HepG2 (cell line): ENCODE measurements around the gene NFKB2. TPM values are rescaled to one million over a fixed set of nuclear protein-coding genes. Genes with fewer than 3 reads are reported as not detected.
A peak's percentile ranks its signal among the peaks of the same experiment; 100 is the strongest.

Experiments
- ASH2L ChIP-seq: fragments of 300-600, 200-600 bp; sonication (generic); IDR thresholded peaks from 2 replicates; pipeline ENCODE4 v1.7.0; 2017; ENCODE audit warnings: low read depth, mild to moderate bottlenecking, moderate library complexity, mixed read lengths, low read length; ENCODE audit not compliant: insufficient read length
- BHLHE40 ChIP-seq: IDR thresholded peaks from 2 replicates; pipeline ENCODE4 v1.6.1; 2011; ENCODE audit warnings: low read length, improper control_type of control experiment
- ESRRA ChIP-seq: sonication (generic); formaldehyde crosslinking; IDR thresholded peaks from 2 replicates; pipeline ENCODE4 v1.5.1; 2020; ENCODE audit warnings: mild to moderate bottlenecking, low read depth, missing genetic modification reagents
- FOXA1 ChIP-seq, 2 experiments: fragments of 450-650 bp in 1 of 2; sonication (generic) in 1 of 2; formaldehyde crosslinking in 1 of 2; IDR thresholded peaks; 2 replicates each; pipeline versions ENCODE4 v1.4.0 to v1.6.1; 2016 to 2020; ENCODE audit warnings: missing genetic modification reagents in 1 of 2
- FOXO1 ChIP-seq: sonication (generic); formaldehyde crosslinking; IDR thresholded peaks from 2 replicates; pipeline ENCODE4 v1.4.0; 2020; ENCODE audit warnings: missing genetic modification reagents
- NCOA1 ChIP-seq: sonication (generic); formaldehyde crosslinking; IDR thresholded peaks from 2 replicates; pipeline ENCODE4 v1.9.0; 2021; ENCODE audit warnings: missing genetic modification reagents
- ONECUT2 ChIP-seq: sonication (generic); formaldehyde crosslinking; IDR thresholded peaks from 2 replicates; pipeline ENCODE4 v1.4.0; 2020; ENCODE audit warnings: missing genetic modification reagents
- RAD21 ChIP-seq: fragments of 450-650 bp; formaldehyde crosslinking; IDR thresholded peaks from 2 replicates; pipeline ENCODE4 v1.5.0; 2020; ENCODE audit warnings: mild to moderate bottlenecking
- SIN3A ChIP-seq: IDR thresholded peaks from 2 replicates; pipeline ENCODE4 v1.6.1; 2011; ENCODE audit warnings: low read depth, mild to moderate bottlenecking, control low read depth, low read length, borderline replicate concordance
- THAP11 ChIP-seq: IDR thresholded peaks from 2 replicates; pipeline ENCODE4 v1.6.1; 2016; ENCODE audit warnings: missing biosample characterization, missing genetic modification reagents
- TMF1 ChIP-seq: sonication (generic); formaldehyde crosslinking; IDR thresholded peaks from 2 replicates; pipeline ENCODE4 v1.8.1; 2022; ENCODE audit warnings: low read depth, missing genetic modification reagents
- TOPORS ChIP-seq: sonication (generic); formaldehyde crosslinking; IDR thresholded peaks from 2 replicates; pipeline ENCODE4 v1.8.0; 2023; ENCODE audit warnings: mild to moderate bottlenecking, missing genetic modification reagents
- XRCC5 ChIP-seq: fragments of 200-400 bp; formaldehyde crosslinking; optimal IDR thresholded peaks from 2 replicates; pipeline ENCODE3; 2017; ENCODE audit warnings: mild to moderate bottlenecking, low read length
- ZFAT ChIP-seq: sonication (generic); formaldehyde crosslinking; conservative IDR thresholded peaks from 2 replicates; pipeline ENCODE4 v1.8.1; 2023; ENCODE audit warnings: missing genetic modification reagents, inconsistent platforms
- ZFP36 ChIP-seq: fragments of 150-350 bp; IDR thresholded peaks from 2 replicates; pipeline ENCODE4 v1.6.1; 2018; ENCODE audit warnings: borderline replicate concordance, low read length, low read depth; ENCODE audit not compliant: partially characterized antibody
- ZNF224 ChIP-seq: sonication (generic); formaldehyde crosslinking; IDR thresholded peaks from 2 replicates; pipeline ENCODE4 v1.5.0; 2020; ENCODE audit warnings: mild to moderate bottlenecking, missing genetic modification reagents
- ZNF260 ChIP-seq: sonication (generic); formaldehyde crosslinking; IDR thresholded peaks from 2 replicates; pipeline ENCODE4 v1.4.0; 2020; ENCODE audit warnings: missing genetic modification reagents, low read depth, mild to moderate bottlenecking, borderline replicate concordance
- ZNF3 ChIP-seq: IDR thresholded peaks from 2 replicates; pipeline ENCODE4 v1.7.0; 2017; ENCODE audit warnings: inconsistent platforms
- ZSCAN29 ChIP-seq: sonication (generic); formaldehyde crosslinking; conservative IDR thresholded peaks from 2 replicates; pipeline ENCODE4 v1.4.0; 2020; ENCODE audit warnings: mild to moderate bottlenecking, missing genetic modification reagents
- polyA plus RNA-seq, 8 experiments: library from polyadenylated mRNA; depleted of rRNA in 3 of 8; stranded (reverse) in 7 of 8; unstranded in 1 of 8; fragments of >200 nt; fragmentation: Illumina TruSeq in 4 of 8; extraction: Trizol in 4 of 8; gene quantifications; 2 replicates each; pipeline versions ENCODE4 v1.2.1 to v1.2.3, GENCODE V29; 2011 to 2016; ENCODE audit warnings: low read depth in 4 of 8, missing spikeins in 1 of 8, mixed read lengths in 1 of 8; ENCODE audit not compliant: insufficient read depth in 1 of 8
- total RNA-seq, 5 experiments: library from RNA; depleted of rRNA; stranded (reverse); fragments of >200 nt; fragmentation: Illumina TruSeq; extraction: Trizol; gene quantifications; 2 replicates each; pipeline ENCODE4 v1.2.3, GENCODE V29; 2016; ENCODE audit warnings: low read depth in 1 of 5
- TF ChIP-seq, protein P1 (sequence below): sonication (generic); formaldehyde crosslinking; IDR thresholded peaks from 2 replicates; pipeline ENCODE4 v1.5.0; 2020; ENCODE audit warnings: mild to moderate bottlenecking, missing genetic modification reagents
- TF ChIP-seq, protein P2 (sequence below): sonication (generic); formaldehyde crosslinking; IDR thresholded peaks from 2 replicates; pipeline ENCODE4 v1.5.0; 2020; ENCODE audit warnings: mild to moderate bottlenecking, missing genetic modification reagents
- TF ChIP-seq, protein P3 (sequence below): sonication (generic); formaldehyde crosslinking; IDR thresholded peaks from 2 replicates; pipeline ENCODE4 v1.4.0; 2020; ENCODE audit warnings: mild to moderate bottlenecking, missing genetic modification reagents
- TF ChIP-seq, protein P4 (sequence below): sonication (generic); formaldehyde crosslinking; IDR thresholded peaks from 2 replicates; pipeline ENCODE4 v1.4.0; 2020; ENCODE audit warnings: mild to moderate bottlenecking, missing genetic modification reagents

Gene NFKB2
- total and polyA plus RNA-seq, 2 of the 13 experiments (the other 11 are each of a cell fraction or from before 2014, with no cell fraction given) = 7.7 to 12.5 TPM

DNA sequence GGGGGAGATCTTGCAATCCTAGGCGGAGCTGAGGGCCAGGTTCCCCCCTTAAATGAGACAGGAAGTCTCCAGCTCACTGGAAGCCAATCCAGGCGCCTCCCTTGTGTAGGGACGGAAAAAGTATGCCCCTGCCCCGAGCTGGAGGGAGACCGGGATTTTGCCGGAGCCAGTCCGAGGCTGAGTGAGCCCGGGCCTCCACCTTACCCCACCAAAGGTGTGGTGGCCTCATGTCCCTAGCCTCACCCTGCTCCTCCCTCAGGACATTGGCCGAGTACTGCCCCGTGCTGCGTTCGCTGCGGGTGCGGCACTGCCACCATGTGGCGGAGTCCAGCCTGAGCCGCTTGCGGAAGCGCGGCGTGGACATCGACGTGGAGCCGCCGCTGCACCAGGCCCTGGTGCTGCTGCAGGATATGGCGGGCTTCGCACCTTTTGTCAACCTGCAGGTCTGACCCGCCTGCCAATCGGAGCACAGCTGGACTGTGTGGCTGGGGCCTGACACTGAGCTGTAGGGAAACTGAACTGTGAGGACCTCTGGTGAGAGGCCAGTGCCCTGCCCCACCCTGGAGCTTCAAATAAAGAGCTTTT, 27.1 kb downstream of the NFKB2 start (continued):
- TF ChIP-seq, protein P1, sequence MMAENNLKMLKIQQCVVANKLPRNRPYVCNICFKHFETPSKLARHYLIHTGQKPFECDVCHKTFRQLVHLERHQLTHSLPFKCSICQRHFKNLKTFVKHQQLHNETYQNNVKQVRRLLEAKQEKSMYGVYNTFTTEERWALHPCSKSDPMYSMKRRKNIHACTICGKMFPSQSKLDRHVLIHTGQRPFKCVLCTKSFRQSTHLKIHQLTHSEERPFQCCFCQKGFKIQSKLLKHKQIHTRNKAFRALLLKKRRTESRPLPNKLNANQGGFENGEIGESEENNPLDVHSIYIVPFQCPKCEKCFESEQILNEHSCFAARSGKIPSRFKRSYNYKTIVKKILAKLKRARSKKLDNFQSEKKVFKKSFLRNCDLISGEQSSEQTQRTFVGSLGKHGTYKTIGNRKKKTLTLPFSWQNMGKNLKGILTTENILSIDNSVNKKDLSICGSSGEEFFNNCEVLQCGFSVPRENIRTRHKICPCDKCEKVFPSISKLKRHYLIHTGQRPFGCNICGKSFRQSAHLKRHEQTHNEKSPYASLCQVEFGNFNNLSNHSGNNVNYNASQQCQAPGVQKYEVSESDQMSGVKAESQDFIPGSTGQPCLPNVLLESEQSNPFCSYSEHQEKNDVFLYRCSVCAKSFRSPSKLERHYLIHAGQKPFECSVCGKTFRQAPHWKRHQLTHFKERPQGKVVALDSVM (CRISPR knock-in tag) = peak; percentile 79; the same call in 1 of the 2 replicates
- TF ChIP-seq ZFP36 (no peak), NCOA1 (CRISPR knock-in tag) (no peak), ZSCAN29 (CRISPR knock-in tag) (0 out of 2 replicates have a peak, but pooled peaks have one; percentile 49), ZNF260 (CRISPR knock-in tag) (0 out of 2 replicates have a peak, but pooled peaks have one; percentile 42), BHLHE40 (peak; percentile 56; the same call in 1 of the 2 replicates), ZNF3 (CRISPR knock-in tag) (no peak), FOXA1 (IDR thresholded peaks at IDR 0.05) (no peak), FOXA1 (CRISPR knock-in tag; IDR thresholded peaks at IDR 0.05) (peak; percentile 50; the same call in 1 of the 2 replicates), FOXO1 (peak; percentile 72), ESRRA (peak; percentile 49; the same call in 1 of the 2 replicates), ASH2L (peak; percentile 51), THAP11 (CRISPR knock-in tag) (peak; percentile 80), ZNF224 (CRISPR knock-in tag) (no peak), ONECUT2 (CRISPR knock-in tag) (no peak), XRCC5 (peak; percentile 95), SIN3A (0 out of 2 replicates have a peak, but pooled peaks have one; percentile 59), TMF1 (peak; percentile 90; the same call in 1 of the 2 replicates), RAD21 (CRISPR knock-in tag) (peak; percentile 95), ZFAT (CRISPR knock-in tag) (no peak), TOPORS (peak; percentile 75)
- TF ChIP-seq, protein P2, sequence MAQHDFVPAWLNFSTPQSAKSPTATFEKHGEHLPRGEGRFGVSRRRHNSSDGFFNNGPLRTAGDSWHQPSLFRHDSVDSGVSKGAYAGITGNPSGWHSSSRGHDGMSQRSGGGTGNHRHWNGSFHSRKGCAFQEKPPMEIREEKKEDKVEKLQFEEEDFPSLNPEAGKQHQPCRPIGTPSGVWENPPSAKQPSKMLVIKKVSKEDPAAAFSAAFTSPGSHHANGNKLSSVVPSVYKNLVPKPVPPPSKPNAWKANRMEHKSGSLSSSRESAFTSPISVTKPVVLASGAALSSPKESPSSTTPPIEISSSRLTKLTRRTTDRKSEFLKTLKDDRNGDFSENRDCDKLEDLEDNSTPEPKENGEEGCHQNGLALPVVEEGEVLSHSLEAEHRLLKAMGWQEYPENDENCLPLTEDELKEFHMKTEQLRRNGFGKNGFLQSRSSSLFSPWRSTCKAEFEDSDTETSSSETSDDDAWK = no peak
- TF ChIP-seq, protein P3, sequence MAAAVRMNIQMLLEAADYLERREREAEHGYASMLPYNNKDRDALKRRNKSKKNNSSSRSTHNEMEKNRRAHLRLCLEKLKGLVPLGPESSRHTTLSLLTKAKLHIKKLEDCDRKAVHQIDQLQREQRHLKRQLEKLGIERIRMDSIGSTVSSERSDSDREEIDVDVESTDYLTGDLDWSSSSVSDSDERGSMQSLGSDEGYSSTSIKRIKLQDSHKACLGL = peak; percentile 54; the same call in 1 of the 2 replicates
- TF ChIP-seq, protein P4, sequence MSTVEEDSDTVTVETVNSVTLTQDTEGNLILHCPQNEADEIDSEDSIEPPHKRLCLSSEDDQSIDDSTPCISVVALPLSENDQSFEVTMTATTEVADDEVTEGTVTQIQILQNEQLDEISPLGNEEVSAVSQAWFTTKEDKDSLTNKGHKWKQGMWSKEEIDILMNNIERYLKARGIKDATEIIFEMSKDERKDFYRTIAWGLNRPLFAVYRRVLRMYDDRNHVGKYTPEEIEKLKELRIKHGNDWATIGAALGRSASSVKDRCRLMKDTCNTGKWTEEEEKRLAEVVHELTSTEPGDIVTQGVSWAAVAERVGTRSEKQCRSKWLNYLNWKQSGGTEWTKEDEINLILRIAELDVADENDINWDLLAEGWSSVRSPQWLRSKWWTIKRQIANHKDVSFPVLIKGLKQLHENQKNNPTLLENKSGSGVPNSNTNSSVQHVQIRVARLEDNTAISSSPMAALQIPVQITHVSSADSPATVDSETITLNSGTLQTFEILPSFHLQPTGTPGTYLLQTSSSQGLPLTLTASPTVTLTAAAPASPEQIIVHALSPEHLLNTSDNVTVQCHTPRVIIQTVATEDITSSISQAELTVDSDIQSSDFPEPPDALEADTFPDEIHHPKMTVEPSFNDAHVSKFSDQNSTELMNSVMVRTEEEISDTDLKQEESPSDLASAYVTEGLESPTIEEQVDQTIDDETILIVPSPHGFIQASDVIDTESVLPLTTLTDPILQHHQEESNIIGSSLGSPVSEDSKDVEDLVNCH (CRISPR knock-in tag) = no peak
